GM21423 (cell line): Measurements from ENCODE around the gene EXOC6B.
A peak's percentile ranks its signal among the peaks of the same experiment; 100 is the strongest.

Experiments used
- ATAC-seq: cut with Tn5 transposase; IDR thresholded peaks from one replicate; pipeline ENCODE4 v1.9.1; 2021; ENCODE audit warnings: mild to moderate bottlenecking, moderate library complexity; ENCODE audit not compliant: unreplicated experiment

Gene EXOC6B

DNA sequence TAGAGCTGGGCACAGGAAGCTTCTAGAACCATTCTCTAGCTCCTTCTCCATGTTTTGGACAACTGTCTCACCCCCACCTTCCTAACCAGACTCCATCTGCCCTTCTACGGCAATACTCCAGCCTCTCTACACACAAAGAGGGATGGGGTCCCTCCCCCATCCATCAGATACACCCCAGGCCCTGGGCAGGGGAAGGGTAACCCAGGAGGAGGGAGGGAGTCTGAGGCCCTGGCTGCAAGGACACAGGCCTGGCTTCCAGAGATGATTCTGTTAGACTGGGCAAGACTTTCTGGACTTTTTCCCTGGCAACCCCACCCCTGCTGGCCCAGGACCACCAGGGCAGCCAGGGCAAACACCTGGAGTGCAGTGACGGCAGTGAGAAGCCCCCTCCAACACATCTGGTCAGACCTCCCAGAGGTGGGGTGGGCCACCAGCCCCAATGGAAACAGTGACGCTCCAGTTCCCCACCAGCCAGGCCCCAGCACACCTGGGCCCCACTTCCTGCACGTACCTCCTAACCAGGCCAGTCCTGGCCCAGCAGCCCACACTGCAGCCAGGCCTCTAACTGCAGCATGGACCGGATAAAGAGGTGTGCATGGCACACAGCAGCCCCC, 684.7 kb downstream of the EXOC6B start:
- ATAC-seq, result no peak

DNA sequence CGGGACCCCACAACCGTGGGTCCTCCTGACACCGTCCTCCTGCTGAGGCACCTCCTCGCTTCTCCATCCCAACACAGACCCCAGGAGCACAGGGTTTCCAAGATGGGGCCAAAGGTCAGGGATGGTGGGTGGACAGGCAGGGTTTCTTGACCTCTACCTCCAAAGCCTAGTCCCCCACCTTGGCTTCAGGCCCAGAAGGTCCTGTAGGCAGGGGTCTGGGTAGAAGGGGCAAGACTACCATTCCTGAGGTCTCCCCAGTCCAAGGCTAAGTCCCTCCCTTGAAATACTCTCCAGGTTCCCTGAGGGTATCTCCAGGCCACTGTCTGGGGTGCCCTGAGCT, 685.2 kb downstream of the EXOC6B start:
- no peak for ATAC-seq

GRCh38 chr2:72139874-72140620, 685.8 kb downstream of the EXOC6B start:
- no peak for ATAC-seq

- ATAC-seq, result no peak
Observed at GRCh38 chr2:72139471-72139873, 686.4 kb downstream of the EXOC6B start.

- no peak for ATAC-seq
Observed at GRCh38 chr2:72138921-72139381, 686.9 kb downstream of the EXOC6B start.

DNA sequence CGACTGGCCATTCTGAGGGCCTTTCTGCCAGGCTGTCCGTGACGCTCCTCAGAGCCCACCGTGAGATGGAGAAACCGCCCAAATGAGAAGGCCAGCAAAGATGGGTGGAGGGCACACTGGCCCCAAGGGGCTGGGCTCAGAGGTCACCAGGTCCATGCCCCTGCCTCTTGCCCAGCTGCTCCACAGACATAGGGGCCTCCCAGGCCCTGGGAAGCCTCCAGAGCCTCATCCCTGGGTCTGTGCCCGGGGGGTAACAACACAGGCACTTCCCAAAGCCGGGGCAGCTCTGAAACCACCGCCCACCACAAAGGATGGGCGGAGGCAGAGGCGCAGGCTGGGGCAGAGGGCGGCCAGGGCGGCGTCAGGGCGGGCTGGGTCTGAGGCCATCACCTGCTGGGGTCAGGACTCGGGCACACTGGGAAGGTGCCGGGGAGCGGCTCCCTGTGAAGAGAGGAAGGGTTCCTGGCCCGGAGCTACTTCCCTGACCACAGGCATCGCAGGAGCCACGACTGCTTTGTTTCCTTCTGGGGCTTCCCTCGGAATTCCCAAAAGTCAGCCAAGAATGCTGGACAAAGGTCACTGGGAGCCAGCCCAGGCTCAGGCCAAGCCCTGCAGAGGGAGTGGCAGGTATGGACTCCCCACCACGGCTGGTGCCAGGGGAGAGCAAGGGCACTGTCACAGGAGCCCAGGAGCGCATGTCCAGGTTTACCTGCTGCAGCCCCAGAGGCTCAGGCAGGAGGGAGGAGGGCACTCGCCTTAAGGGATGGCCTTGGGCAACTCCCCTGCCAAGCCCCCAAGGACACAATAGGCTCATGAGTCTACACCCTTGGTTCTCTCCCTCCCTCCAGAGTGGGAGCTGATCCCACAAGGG, 687.6 kb downstream of the EXOC6B start:
- ATAC-seq, result no peak

DNA sequence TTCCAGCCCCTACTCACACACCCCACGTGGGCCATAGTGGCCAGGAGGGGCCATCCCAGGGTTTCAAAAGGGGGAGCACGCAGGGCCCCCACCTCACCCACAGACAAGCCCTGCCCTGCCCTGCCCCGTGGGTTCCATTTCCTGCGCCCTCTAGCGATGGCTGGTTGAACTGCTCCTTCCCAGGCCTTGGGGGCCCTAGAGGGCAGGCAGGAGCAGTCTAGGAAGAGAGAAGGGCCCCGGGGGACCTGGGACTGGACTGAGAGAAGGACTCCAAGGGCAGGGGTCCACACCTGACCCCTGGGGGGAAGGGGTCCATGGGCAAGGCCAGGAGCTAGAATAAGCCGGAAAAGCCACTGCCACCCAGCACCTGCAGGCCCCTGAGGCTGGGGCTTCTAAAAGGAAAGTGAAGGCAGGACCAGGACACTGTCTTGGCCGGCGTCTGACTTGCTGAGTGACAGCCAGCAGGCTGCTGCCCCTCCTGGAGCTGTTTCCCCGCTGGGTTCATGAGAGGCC, 688.3 kb downstream of the EXOC6B start:
- peak; percentile 82 for ATAC-seq

GRCh38 chr2:72136933-72137497, 688.8 kb downstream of the EXOC6B start:
- no peak for ATAC-seq

GRCh38 chr2:72136331-72136730, 689.5 kb downstream of the EXOC6B start:
- ATAC-seq, result no peak

- no peak for ATAC-seq
Observed at GRCh38 chr2:72135921-72136320, 689.9 kb downstream of the EXOC6B start.

GRCh38 chr2:72134997-72135800, 690.6 kb downstream of the EXOC6B start:
- no peak for ATAC-seq

GRCh38 chr2:72134408-72134996, 691.3 kb downstream of the EXOC6B start:
- ATAC-seq, result no peak

DNA sequence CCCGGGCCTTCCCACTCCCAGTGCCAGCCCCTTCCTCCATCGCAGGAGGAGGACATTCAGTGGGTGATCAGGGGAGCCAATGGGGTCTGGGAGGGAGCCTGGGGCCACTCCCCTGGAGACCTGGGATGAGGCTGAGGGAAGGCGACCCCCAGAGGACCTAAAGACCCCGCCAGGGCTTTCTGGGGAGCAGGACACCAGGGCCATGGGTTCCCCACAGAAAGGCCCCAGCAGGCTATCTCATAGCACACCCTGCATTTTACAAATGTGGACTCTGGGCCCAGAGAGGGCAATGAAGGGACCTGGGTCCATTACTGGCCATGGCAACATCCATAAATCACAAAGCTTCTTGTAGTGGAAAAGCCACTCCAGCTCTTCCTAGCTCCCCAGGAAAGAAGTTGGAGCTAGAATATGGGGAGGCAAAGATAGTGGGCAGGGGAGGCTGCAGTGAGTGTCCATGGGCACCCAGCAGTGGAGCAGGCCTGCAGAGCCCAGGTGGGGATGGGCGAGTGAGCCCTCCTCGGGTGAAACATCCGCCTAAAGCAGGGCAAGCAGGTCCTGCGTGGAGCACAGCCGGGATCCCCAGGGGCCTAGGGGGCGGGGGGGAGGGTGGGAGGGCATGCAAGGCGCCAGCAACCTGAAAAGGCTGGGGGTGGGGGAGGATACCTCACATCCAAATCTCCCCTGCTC, 692.0 kb downstream of the EXOC6B start:
- ATAC-seq, result no peak

GRCh38 chr2:72132981-72133720, 692.7 kb downstream of the EXOC6B start:
- no peak for ATAC-seq

- no peak for ATAC-seq
Observed at GRCh38 chr2:72131916-72132841, 693.7 kb downstream of the EXOC6B start.

GRCh38 chr2:72131371-72131891, 694.4 kb downstream of the EXOC6B start:
- ATAC-seq, result no peak

DNA sequence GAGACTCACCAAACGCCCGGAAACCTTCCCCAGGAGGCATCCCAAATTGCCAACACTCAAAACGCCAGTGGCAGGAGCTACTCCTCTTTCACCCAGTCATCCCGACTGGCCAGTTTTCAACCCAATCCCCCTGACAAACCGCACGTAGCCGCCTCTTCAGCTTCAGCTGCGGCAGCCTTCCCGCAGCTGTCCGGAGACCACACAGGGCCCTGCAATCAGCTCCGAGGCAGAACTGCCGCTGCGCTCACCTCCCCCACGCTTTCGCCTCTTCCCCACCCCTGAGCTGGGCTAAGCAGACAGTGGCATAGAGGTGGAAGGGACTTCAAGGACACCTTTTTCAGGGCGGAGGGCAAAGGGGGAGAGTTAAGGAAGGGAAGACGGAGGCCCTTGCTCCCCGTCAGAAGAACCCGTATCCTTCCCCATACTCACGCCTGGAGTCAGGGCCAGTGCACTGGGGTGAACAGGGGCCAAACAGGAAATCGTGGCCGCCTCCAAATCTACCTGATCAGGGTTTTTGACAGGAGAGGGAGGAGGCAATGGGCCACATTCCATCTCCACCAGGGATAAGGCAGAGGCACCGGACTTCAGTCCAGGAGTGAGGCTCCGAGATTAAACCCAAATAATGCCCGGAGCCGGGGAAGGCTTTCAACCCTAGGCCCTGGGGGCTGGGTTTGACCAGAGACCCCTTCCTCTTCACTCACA, 695.0 kb downstream of the EXOC6B start:
- no peak for ATAC-seq
